Inflammatory macrophage treated with lipopolysaccharide for 1 hour (primary cell): ENCODE measurements around the gene EPB41L1.

Source experiments
- DNase-seq, 2 donors: peaks; one replicate each; pipeline ENCODE4 v3.0.0-alpha.2; 2020 to 2022

EPB41L1 gene

DNA sequence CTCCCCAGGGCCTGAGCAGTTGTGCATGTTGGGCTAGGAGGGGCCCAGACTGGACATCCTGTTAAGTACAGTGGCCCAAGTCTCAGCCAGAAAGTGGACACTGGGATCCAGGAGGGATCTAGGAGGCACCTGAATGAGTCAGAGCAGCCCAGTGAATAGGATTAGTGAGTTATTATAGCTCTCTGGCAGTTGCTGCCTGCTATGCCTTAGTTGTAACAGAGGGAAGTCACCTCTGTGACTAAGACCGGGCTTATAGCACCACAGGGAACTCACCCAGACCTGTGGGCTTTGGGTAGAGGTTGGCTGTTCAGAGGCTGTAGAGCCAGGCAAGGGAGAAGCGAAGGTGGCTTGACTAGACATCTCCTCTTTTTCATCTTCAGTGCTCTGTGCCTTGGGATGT lies 42.7 kb downstream of the EPB41L1 start:
- no peak for DNase-seq

DNA sequence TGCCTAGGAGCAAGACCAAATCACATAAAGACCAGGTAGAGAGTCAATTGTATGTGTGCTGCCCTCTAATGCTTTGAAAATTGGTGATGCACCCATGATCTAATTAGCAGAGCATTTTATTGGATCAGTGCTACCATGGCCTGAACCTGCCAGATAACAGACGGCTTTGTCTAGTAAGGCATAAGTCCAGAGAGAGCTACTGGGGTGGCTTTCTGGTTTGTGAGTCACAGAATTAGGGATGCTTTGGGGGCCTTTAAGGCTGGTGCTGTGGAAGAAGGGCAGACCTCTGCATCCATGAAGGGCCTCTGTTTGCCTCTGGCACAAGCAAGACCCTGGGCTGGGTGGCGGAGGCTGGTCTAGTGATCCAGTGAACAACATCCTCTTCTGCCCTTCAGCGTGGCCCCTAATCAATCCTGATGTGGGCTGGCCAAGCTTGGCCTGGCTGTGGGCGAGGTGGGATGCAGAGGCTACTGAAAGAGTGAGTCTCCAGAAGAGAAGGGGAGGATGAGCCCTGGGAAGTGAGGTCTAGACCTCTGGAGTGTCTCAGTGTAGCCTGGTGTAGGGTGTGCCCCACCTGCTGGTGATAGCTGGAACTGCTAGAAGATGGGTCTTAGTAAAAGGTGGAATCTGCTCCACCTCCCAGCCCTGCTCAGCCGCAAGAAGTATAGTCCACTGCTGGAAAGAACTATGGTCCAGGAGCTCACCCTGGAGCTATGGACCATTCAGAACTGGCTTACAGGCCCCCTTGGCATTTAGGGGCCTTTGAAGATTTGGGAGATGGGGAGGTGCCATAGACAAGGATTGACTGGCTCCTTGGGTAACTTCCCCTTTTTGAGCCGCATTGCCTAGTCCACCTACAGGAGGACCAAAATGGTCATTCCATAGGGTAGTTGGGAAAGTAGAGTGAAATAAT lies 45.1 kb downstream of the EPB41L1 start:
- DNase-seq = peak; percentile 58 to 91

DNA sequence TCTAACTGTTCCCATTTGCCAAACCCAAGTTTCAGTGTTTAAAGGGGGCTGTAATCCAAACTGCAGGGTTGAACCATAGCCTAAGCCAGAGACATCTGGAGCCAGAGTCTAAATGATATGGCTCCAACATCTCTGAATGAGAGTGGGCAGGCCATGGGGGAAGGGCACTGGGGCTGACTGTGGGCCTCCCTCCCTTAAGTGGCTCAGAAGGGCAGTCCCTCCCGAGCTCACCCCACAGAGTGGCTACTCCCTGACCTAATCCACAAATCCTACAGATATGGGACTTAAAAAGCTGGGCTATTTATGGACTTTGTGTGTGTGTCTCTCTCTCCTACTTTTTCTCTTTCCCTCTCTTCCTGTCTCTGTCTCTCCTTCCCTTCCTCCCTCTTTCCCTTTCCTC lies 45.9 kb downstream of the EPB41L1 start:
- DNase-seq = no peak

DNA sequence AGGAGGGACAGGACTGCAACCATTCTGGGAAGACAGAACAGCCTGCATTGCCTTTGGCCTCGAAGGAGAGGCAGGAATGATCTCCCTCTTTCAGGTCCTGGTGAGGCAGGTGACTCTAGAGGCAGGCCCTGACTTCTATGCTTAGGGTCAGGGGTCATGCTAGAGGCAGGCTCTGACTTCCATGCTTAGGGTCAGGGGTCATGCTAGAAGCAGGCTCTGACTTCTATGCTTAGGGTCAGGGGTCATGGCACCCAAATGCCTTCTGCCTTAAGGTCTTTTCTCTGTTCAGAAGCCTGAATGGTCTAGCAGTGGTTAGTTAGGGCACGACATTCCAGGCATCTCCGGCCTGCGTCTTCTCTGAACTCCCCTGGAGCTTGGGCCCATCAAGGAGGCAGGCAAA lies 46.7 kb downstream of the EPB41L1 start:
- no peak for DNase-seq

DNA sequence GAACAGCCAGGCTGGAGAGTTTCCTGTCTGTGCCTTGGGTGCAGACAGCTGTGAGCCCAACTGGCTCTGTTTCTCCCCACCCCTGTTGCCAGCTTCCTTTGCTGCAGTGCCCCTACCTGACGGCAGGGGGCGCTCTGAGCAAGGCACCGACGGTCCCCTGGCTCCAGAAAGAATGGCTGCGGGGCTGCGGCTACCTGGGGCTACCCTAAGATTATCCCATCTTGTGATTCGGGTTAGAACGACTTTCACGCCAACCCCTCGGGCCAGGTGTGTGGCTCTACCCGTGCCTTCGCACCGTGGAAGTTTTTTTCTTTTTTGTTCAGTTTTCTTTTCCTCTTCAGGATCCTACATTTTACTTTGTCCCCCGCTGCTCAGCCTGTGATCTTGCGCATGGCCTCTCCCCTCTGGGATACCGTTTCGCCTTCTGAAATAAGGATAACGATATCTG lies 48.4 kb downstream of the EPB41L1 start:
- DNase-seq = peak; percentile 19 to 76

- no peak for DNase-seq
Observed at GRCh38 chr20:36203861-36204260, 49.3 kb downstream of the EPB41L1 start.

DNA sequence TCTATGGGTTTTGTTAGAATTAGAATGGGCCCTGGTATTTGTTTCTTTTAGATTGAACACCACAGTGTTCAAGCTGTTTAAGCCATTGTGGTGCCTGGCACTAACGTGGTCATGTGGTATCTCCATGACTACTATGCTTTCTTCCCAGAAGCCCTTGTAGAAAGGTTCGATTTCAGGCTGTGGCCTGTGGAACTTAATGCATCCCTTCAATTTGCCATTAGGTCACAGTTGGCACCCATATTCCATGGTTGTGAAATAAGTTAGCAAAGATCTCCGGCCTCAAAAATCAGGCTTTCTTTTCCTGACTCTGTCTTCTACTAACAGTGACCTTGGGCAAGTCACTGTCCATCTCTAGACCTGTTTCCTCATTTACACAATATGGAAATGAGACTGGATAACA lies 50.5 kb downstream of the EPB41L1 start:
- no peak for DNase-seq

DNA sequence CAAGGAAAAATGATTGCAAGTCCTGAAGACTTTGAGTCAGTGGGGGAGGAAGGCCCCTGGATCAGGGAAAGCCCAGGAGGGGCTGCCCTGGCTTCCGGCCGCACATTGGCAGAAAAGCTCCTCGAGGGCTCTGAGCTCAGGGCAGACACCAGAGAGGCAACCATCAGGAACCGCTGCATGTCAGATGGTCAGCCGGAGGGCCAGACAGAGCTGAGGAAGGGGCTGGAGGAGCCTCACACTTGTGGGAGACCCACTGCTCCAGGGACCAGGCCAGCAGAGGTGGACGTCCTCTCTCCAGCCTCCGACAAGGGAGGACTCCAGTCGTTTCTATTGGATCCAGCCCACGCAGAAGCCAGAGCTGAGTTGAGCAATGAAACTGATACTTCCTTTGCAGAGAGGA lies 51.5 kb downstream of the EPB41L1 start:
- no peak for DNase-seq

DNA sequence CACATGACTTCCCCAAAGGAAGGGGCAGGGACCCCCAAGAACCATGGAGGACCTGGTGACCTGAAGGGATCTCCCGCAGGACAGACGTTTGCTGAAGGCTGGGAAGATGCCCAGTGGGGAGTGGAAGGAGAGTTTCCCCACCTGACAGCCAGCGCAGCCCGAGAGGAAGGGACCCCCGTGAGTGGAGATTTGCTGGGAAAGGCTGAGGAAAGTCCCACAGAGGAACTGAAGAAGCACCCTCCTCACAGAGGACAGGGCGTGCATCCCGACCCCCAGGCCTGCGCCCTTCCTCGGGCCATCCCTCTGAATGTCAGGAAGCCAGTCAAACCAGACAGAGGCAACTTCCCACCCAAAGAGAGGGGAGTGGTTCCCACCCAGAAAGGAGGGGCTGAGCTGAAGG lies 52.1 kb downstream of the EPB41L1 start:
- DNase-seq = no peak

GRCh38 chr20:36207602-36208001 lies 53.1 kb downstream of the EPB41L1 start:
- no peak for DNase-seq

DNA sequence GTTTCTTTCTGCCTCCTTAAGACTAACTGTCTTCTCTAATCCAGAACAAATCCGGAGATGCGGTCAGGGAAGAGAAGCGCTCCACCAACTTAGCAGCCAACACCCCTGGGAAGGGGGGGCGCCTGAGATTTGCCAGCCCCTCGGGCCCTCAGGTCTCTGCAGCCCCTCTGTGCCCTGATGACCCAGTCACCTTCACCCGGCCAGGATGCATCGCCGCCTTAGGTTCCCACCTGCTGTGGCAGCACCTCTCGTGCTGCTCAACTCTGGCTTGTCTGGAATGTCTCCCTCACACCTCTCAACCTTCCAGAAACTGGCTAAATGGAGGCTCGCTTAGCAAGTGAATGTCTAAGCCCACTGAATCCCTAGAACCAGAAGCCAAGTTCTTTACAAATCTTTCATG lies 53.7 kb downstream of the EPB41L1 start:
- no peak for DNase-seq

- no peak for DNase-seq
Observed at GRCh38 chr20:36210436-36211021, 56.0 kb downstream of the EPB41L1 start.

- DNase-seq = no peak
Observed at GRCh38 chr20:36213362-36213761, 58.8 kb downstream of the EPB41L1 start.

DNA sequence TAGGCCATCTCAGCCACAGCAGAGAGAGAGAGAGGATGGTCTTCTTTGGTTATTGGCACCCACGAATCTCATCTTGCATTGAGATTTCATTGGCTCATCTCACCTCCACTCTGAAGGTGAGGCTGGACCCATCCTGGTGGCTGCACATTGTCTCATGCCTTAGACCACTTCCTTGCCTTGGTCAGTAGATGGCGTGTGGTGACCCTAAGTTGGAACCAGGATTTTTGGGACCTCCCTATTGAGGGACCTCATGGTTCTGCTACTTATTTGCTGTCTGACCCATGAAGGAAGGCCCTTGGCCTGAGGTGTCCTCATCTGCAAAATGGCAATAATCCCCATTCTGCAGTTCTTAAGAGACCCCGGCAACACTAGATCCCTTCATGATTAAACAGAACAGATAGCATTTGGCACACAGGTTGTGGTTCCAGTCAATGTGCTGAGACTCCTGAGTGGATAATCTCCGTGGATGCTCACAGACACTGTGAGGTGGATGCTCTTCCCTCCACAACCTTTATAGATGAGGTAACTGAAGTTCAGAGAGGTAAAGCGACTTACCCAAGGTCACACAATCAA lies 60.2 kb downstream of the EPB41L1 start:
- no peak for DNase-seq

GRCh38 chr20:36215778-36216177 lies 61.2 kb downstream of the EPB41L1 start:
- DNase-seq = no peak

GRCh38 chr20:36216314-36217025 lies 61.9 kb downstream of the EPB41L1 start:
- DNase-seq = no peak

GRCh38 chr20:36217226-36217625 lies 62.7 kb downstream of the EPB41L1 start:
- no peak for DNase-seq

- no peak for DNase-seq
Observed at GRCh38 chr20:36218380-36219064, 64.0 kb downstream of the EPB41L1 start.

DNA sequence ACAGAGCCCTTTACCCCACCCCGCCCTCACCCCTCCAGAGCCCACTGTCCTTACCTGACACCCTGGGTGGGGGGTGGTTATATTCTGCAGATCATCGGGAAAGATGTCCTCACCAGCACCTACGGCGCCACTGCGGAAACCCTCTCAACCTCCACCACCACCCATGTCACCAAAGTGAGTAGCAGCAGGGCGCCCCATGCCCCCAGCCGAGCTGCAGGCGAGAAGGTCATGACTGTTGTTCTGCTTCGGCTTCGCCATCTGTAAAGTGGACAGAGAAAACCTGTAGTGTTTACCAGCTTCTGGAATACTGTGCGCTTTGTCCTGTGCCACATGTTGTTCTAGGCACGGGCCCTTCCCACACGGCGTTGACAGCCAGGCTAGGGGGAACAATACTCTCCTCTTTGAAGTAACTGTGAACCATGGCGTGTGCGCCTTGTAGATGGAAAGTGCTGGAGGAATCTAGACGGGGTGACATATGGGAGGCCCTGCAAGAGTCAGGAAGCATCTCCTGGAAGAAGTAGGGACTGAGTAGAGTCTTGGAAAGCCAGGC lies 65.2 kb downstream of the EPB41L1 start:
- DNase-seq = no peak

GRCh38 chr20:36225666-36226065 lies 71.1 kb downstream of the EPB41L1 start:
- DNase-seq = no peak

GRCh38 chr20:36228770-36229169 lies 74.2 kb downstream of the EPB41L1 start:
- DNase-seq = no peak

GRCh38 chr20:36230019-36230418 lies 75.5 kb downstream of the EPB41L1 start:
- no peak for DNase-seq
